Heart left ventricle (tissue), 13 donors: ENCODE measurements around the gene EIF3CL.
"Not testable (repeated sequence)": the region's sequence is repeated elsewhere in the genome, so short reads cannot be mapped to it uniquely, and the experiment has no call there.

ENCODE experiments used
- POLR2A ChIP-seq, 2 donors: fragments of 450-650 bp; IDR thresholded peaks; one replicate each; pipeline ENCODE4 v1.6.1; 2017; ENCODE audit warnings: antibody characterized with exemption in 2 of 2, mild to moderate bottlenecking in 2 of 2, moderate library complexity in 2 of 2
- TF ChIP-seq, protein P1 (sequence below), 12 donors: fragments of 200-600 bp; sonication (generic) in 4 of 12; IDR thresholded peaks; one replicate each; pipeline versions ENCODE4 v1.5.0 to v1.8.0; 2018 to 2022; ENCODE audit warnings: antibody characterized with exemption in 12 of 12, mild to moderate bottlenecking in 5 of 12
- donor health status: ischemic (EF 13 %, LVEDD 7.1; RV severe dilation, severe dysfunction).
- donor health status: DM: no; HTN: yes; CAD: no.
- donor health status: DM: no; HTN: no; CAD: no.
- donor health status: ischemic (EF 25% LVEDD 6.9; RV normal size, moderate dysfunction).
- donor health status: ischemic (EF 25% LVEDD 5.7; RV mildly dilated, moderate dysfunction).
- donor health status: ischemic (EF 35%, LVEDD 5.7; RV mildly dilated, moderate dysfunction).
- donor health status: nonischemic (EF 11% LVEDD 7.7; RV severe dilation, severe dysfunction).
- donor health status: DM: yes; HTN: yes; CAD: no.
- donor health status: PGD.
- donor health status: ischemic (EF 29% LVEDD 5.4; RV normal size, mild dysfunction).
- donor health status: nonischemic (EF 23%, LVEDD 6.1; RV moderate dilation, normal function).

GRCh38 chr16:28403220-28404072, at the start of gene EIF3CL:
- not testable (repeated sequence) for TF ChIP-seq POLR2A (IDR thresholded peaks at IDR 0.05)
- TF ChIP-seq, protein P1, sequence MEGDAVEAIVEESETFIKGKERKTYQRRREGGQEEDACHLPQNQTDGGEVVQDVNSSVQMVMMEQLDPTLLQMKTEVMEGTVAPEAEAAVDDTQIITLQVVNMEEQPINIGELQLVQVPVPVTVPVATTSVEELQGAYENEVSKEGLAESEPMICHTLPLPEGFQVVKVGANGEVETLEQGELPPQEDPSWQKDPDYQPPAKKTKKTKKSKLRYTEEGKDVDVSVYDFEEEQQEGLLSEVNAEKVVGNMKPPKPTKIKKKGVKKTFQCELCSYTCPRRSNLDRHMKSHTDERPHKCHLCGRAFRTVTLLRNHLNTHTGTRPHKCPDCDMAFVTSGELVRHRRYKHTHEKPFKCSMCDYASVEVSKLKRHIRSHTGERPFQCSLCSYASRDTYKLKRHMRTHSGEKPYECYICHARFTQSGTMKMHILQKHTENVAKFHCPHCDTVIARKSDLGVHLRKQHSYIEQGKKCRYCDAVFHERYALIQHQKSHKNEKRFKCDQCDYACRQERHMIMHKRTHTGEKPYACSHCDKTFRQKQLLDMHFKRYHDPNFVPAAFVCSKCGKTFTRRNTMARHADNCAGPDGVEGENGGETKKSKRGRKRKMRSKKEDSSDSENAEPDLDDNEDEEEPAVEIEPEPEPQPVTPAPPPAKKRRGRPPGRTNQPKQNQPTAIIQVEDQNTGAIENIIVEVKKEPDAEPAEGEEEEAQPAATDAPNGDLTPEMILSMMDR (IDR thresholded peaks at IDR 0.05): not testable (repeated sequence)
